Coronary artery (tissue), 2 donors: ENCODE measurements around the gene IDH3G.
"Not testable (repeated sequence)": the region's sequence is repeated elsewhere in the genome, so short reads cannot be mapped to it uniquely, and the experiment has no call there.

ENCODE experiments used
- DNase-seq: peaks from one replicate; pipeline ENCODE4 v3.0.0-alpha.2; 2017; ENCODE audit warnings: low spot score
- H3K27ac ChIP-seq, 2 donors: fragments of 200-600 bp; sonication (generic); one replicate each; pipeline ENCODE4 v1.5.1; 2016 to 2019
- H3K4me3 ChIP-seq: fragments of 200-600 bp; sonication (generic); 2 replicates; pipeline ENCODE4 v1.5.1; 2016; ENCODE audit warnings: mild to moderate bottlenecking, moderate library complexity
- TF ChIP-seq, protein P1 (sequence below): fragments of 200-600 bp; sonication (generic); IDR thresholded peaks from one replicate; pipeline ENCODE4 v1.5.1; 2019; ENCODE audit warnings: antibody characterized with exemption

Gene IDH3G

DNA sequence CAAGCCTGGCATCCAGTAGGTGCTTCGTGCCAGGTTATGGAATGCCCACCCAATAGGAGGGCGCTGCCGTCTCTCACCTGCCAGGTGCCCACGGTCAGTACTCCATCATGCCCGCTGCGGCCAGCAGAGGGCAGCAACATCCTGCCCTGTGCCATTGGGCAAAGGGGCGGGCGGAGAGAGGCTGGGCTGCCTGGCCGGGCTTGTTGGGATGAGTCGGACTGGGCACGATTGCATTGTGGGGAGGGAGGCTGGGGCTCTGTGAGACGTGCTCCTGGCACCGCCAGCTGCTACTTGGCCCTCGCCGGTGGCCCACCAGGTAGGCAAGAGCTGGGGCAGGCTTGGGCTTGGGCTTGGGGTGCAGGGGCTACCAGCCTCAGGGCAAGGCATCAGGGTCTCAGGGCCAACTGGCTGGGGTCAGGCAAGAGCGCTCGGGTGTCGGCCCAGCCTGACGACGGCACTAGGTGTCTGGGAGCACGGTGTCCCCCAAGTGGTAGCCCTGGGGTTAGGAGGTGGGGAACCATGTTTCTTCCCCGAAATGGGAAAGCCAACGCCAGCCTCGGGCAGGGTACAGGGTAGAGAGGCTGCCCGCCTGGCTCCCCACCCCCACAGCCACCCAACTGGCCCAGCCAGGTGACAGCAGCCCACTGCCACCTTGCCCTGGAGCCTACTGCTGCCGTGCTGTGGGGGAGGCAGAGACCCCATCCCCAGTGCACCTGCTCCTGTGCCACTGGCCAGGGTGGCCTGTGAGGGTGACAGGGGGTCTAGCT, 30.0 kb downstream of the IDH3G start, which contains the start of gene PLXNB3:
Gene PLXNB3 (plus strand): TSS at position 261 of the 767 bp plus-strand sequence. CDS start 1,287 bp downstream, outside the sequence.
- peak; percentile 83 for DNase-seq
- Histone ChIP-seq H3K4me3 (peak within 1 kb of the TSS; percentile 60), H3K27ac (peak within 1 kb of the TSS in 1 of 2 donors; percentile 65)
- TF ChIP-seq, protein P1, sequence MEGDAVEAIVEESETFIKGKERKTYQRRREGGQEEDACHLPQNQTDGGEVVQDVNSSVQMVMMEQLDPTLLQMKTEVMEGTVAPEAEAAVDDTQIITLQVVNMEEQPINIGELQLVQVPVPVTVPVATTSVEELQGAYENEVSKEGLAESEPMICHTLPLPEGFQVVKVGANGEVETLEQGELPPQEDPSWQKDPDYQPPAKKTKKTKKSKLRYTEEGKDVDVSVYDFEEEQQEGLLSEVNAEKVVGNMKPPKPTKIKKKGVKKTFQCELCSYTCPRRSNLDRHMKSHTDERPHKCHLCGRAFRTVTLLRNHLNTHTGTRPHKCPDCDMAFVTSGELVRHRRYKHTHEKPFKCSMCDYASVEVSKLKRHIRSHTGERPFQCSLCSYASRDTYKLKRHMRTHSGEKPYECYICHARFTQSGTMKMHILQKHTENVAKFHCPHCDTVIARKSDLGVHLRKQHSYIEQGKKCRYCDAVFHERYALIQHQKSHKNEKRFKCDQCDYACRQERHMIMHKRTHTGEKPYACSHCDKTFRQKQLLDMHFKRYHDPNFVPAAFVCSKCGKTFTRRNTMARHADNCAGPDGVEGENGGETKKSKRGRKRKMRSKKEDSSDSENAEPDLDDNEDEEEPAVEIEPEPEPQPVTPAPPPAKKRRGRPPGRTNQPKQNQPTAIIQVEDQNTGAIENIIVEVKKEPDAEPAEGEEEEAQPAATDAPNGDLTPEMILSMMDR, result peak; percentile 57

DNA sequence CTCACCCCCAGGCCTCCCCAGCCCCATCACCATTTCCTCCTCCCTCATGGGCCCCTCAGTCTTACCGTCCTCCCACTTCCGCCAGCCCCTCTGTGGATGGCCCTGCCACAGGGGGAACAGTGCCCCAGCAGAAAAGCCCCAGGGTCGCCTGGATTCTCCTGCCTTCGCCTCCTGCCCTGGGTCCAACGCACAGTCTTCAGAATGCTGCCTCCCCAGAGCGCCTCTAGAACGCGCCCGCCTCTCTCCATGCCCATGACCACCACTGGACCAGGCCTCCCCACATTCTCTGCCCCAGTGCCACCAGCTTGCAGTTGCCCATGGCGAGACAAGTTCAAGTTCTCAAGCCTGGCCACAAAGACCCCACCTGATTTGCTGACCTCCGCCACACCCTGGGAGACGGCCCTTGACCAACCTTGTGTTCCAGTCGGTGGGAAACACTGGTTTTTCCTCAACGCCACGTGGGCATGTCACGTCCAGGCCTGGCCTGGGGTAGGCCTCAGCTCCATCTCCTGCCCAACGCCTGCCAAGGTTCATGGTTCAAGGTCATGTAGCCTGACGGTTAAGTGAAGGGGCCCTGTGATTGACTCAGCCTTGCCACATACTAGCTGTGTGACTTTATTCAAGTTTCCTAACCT, 30.8 kb downstream of the IDH3G start:
- Histone ChIP-seq H3K27ac (no peak overlapping the region), H3K4me3 (no peak overlapping the region)
- peak; percentile 41 for DNase-seq
- TF ChIP-seq, protein P1, result no peak

DNA sequence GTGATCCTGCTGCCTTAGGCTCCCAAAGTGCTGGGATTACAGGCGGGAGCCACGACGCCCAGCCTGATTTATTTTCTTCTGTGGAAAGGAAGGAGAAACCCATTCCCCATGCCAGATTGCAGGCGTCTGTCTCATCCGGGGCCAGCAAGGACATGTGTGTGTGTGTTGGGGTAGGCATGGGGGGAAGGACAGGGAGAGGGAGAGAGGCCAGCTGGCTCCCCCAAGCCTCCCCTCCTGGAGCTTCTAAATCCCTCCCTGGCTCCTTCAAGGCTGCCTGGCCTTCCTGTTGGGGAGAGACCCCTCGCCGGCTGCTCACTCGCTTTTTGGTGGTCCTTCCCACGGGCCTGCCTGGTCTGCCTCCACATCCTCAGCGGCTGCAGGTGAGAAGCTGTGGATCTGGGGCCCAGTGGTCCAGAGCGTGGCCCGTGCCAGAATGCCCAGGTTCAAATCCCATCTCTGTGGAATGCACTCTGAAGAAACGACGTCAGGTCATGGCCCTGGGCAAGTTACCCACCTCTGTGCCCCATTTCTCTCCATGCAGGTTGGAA, 31.5 kb downstream of the IDH3G start:
- TF ChIP-seq, protein P1, result no peak
- Histone ChIP-seq H3K4me3 (no peak overlapping the region), H3K27ac (no peak overlapping the region)
- DNase-seq, result peak; percentile 54

DNA sequence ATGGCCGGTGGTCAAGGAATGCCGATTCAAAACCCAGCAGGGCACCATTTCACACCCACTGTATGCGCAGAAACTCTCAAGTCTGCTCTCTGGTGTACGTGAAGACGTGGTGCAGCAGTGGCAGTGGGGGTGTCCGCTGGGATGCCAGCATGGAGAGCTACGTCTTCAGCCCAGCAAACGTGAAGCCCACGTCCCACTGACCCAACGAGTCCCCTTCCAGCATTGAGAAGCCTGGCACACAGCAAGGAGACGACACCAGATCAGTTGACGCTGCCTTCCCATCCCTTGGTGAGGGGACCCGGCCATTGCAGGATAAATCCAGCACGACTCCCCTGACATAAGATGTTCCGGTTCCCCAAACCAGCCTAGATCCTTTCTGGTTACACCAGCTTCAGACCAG, 32.3 kb downstream of the IDH3G start:
- Histone ChIP-seq H3K27ac (no peak overlapping the region), H3K4me3 (no peak overlapping the region)
- peak; percentile 60 for DNase-seq
- TF ChIP-seq, protein P1, result no peak

DNA sequence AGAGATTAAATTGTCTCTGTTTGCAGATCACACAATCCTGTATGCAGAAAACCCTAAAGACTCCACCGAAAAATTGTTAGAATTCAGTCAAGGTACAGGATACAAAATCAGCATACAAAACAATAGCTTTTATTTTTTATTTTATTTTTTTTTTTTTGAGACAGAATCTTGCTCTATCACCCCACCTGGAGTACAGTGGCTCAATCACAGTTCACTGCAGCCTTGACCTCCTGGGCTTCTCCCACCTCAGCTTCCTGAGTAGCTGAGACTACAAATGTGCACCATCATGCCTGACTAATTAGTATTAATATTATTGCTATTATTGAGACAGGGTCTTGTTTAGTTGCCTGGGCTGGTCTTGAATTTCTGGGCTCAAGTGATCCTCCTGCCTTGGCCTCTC, 39.0 kb downstream of the IDH3G start:
- Histone ChIP-seq H3K27ac (no peak overlapping the region), H3K4me3 (no peak overlapping the region)
- DNase-seq, result no peak
- TF ChIP-seq, protein P1, result no peak

DNA sequence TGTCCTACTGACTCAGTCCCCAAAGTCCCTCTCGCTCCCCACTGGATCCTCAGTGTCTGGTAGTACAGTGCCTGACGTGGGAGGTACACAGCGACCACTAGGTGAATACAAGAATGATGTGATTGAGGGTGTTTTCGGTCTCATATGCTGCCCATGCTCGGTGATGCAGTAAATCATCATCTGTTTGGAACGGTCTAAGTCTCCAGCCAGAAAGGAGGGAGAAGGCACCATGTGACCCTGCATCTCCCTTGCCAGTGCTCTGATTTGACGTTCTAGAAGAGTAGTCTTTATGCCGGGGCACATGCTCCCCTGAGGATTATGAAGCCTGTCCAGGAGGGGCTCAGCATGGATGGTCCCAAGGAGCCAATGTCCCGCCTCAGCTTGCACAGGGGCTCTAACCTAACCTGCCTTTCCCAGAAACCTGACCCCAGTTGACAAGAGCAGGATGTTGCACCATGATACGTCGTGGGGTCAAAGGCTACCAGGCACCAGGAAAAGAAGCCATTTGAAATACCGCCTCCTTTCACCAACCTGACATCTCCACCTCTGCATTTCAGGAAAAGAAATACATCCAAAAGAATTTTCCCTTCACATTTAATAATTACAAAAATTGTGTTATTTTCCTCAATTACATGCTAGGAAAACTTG, 43.9 kb downstream of the IDH3G start:
- Histone ChIP-seq H3K27ac (no peak overlapping the region), H3K4me3 (no peak overlapping the region)
- DNase-seq, result no peak
- TF ChIP-seq, protein P1, result no peak

DNA sequence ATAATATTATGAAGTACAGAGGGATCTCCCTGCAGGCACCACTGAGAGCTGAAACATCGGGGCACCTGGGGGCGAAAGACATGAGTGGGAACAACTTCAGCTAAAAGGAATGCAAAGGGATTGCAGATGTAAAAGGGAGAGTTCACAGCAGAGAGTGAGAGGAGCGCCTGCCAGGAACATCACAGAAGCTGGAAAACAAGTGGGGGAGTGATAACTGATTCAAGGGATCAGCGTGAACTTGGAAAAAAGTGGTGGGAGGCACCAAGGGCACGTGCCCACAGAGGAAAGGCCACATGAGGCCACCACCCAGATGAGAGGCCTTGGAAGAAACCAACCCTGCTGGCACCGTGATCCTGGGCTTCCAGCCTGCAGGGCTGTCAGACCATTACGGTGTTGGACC, 45.2 kb downstream of the IDH3G start:
- not testable (repeated sequence) for DNase-seq, H3K4me3 ChIP-seq, H3K27ac ChIP-seq

DNA sequence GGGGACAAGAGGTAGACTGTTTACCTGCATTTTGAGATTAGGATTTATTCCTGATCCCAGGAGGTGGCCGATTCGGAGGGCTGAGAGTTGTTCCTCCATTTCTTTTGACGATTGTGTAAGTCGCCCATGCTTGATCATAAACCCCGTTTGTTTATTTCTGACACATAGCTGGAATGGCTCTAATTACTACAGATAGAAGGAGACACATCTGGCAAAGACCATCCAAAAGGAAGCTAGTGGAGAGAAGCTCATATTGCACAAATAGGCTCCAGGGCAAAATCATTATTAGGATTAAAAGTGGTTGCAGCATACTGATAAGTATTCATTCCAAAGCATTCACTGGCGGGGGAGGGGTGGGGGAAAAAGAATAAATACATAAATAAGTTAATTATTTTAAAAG, 47.2 kb downstream of the IDH3G start:
- not testable (repeated sequence) for H3K27ac ChIP-seq, H3K4me3 ChIP-seq, DNase-seq
